HCT116 (cell line): ENCODE measurements around the gene TNFAIP8. TPM values are rescaled to one million over a fixed set of nuclear protein-coding genes. Genes with fewer than 3 reads are reported as not detected.

Source experiments
- ATAC-seq: fragments of 200-7000 bp; cut with Tn5 transposase; 2 replicates; pipeline ENCODE4 v1.9.1; 2020; ENCODE audit warnings: mild to moderate bottlenecking, moderate library complexity
- BruUV-seq: library from RNA; stranded (reverse); fragments of 400-500 nt; replicated peaks from 2 replicates; lab custom pipeline; 2021; lab: Mats Ljungman, UMichigan
- CTCF ChIA-PET: fragments of 300-600 bp; sonication (Branson Sonifier 250); formaldehyde crosslinking; loops from one replicate; lab custom pipeline; 2021; ENCODE audit warnings: antibody characterized with exemption; lab: Charles Lee
- POLR2A ChIA-PET: fragments of 300-600, 350-600 bp; sonication (Branson Sonifier 250); formaldehyde crosslinking; loops from one replicate; lab custom pipeline; 2021; ENCODE audit warnings: antibody characterized with exemption; lab: Charles Lee
- RAD21 ChIA-PET, 2 experiments: fragments of 300-600 bp; sonication (Branson Sonifier 250); formaldehyde crosslinking; loops; one replicate each; lab custom pipeline; 2023; ENCODE audit warnings: low total read pairs in 2 of 2; ENCODE audit not compliant: uncharacterized antibody in 2 of 2, unreplicated experiment in 2 of 2, low non-redundant PET in 1 of 2; lab: Charles Lee
- DNase-seq: peaks from one replicate; pipeline ENCODE4 v3.0.0-alpha.2; 2010; ENCODE audit warnings: low read depth, low spot score
- H2AFZ ChIP-seq: fragments of 200-600 bp; shearing (Covaris generic), sonication (generic); 2 replicates; pipeline ENCODE4 v1.6.1; 2017; ENCODE audit warnings: low read depth, mixed run types, mixed read lengths, antibody characterized with exemption, low read length; ENCODE audit not compliant: poor library complexity, severe bottlenecking
- H3K27ac ChIP-seq: 2 replicates; pipeline ENCODE4 v1.5.1; 2012; ENCODE audit warnings: low read depth, low read length
- H3K27me3 ChIP-seq: fragments of 200-600 bp; sonication (generic); 2 replicates; pipeline ENCODE4 v1.6.1; 2016; ENCODE audit warnings: mixed run types, low read length, mixed read lengths; ENCODE audit not compliant: insufficient read depth
- H3K36me3 ChIP-seq, 2 experiments: fragments of 200-500 bp in 1 of 2; fragments of 200-600 bp in 1 of 2; sonication (Bioruptor generic) in 1 of 2; sonication (generic) in 1 of 2; 2 replicates each; pipeline versions ENCODE4 v1.5.1 to v1.6.1; 2014 to 2016; ENCODE audit warnings: low read length in 2 of 2, inconsistent platforms in 1 of 2, mixed read lengths in 1 of 2, mixed run types in 1 of 2; ENCODE audit not compliant: insufficient read depth in 2 of 2, control insufficient read depth in 1 of 2
- H3K4me1 ChIP-seq, 2 experiments: fragments of 200-600 bp in 1 of 2; sonication (generic) in 1 of 2; 2 replicates each; pipeline versions ENCODE4 v1.5.1 to v1.6.1; 2012 to 2017; ENCODE audit warnings: low read length in 2 of 2, inconsistent platforms in 1 of 2, mild to moderate bottlenecking in 1 of 2, mixed read lengths in 1 of 2, mixed run types in 1 of 2, moderate library complexity in 1 of 2; ENCODE audit not compliant: insufficient read depth in 2 of 2, control insufficient read depth in 1 of 2
- H3K4me2 ChIP-seq: fragments of 200-600 bp; sonication (generic); 2 replicates; pipeline ENCODE4 v1.6.1; 2017; ENCODE audit warnings: mixed run types, low read length, mixed read lengths
- H3K4me3 ChIP-seq, 2 experiments: fragments of 200-600 bp in 1 of 2; sonication (generic) in 1 of 2; replicated peaks in 1 of 2; 2 replicates each; pipeline ENCODE4 v1.5.1; 2011 to 2016; ENCODE audit warnings: low read length in 2 of 2, control low read depth in 1 of 2, low read depth in 1 of 2, mild to moderate bottlenecking in 1 of 2, mixed read lengths in 1 of 2, mixed run types in 1 of 2
- H3K79me2 ChIP-seq: fragments of 200-600 bp; sonication (generic); 2 replicates; pipeline ENCODE4 v1.6.1; 2017; ENCODE audit warnings: mild to moderate bottlenecking, mixed run types, low read length, moderate library complexity, mixed read lengths; ENCODE audit not compliant: insufficient read depth
- H3K9ac ChIP-seq: fragments of 200-600 bp; sonication (generic); 2 replicates; pipeline ENCODE4 v1.6.1; 2016; ENCODE audit warnings: low read length, mixed read lengths
- H3K9me2 ChIP-seq: fragments of 200-600 bp; sonication (generic), shearing (Covaris generic); 2 replicates; pipeline ENCODE4 v1.6.1; 2017; ENCODE audit warnings: mixed run types, mild to moderate bottlenecking, moderate library complexity; ENCODE audit not compliant: insufficient read depth
- H3K9me3 ChIP-seq, 2 experiments: fragments of 200-500 bp in 1 of 2; fragments of 200-600 bp in 1 of 2; sonication (Bioruptor generic) in 1 of 2; sonication (generic) in 1 of 2; 2 replicates each; pipeline ENCODE4 v1.6.1; 2014 to 2017; ENCODE audit warnings: low read length in 2 of 2, mixed read lengths in 2 of 2, inconsistent platforms in 1 of 2, low read depth in 1 of 2, mild to moderate bottlenecking in 1 of 2, mixed run types in 1 of 2, moderate library complexity in 1 of 2; ENCODE audit not compliant: control insufficient read depth in 1 of 2, insufficient read depth in 1 of 2
- H4K20me1 ChIP-seq: fragments of 200-600 bp; sonication (generic), shearing (Covaris generic); 2 replicates; pipeline ENCODE4 v1.6.1; 2017; ENCODE audit warnings: mixed run types, mild to moderate bottlenecking, moderate library complexity; ENCODE audit not compliant: insufficient read depth
- ATF3 ChIP-seq: IDR thresholded peaks from 2 replicates; pipeline ENCODE4 v1.6.1; 2012
- CTCF ChIP-seq, 3 experiments: fragments of 200-600 bp in 1 of 3; sonication (generic) in 1 of 3; IDR thresholded peaks in 2 of 3; conservative IDR thresholded peaks in 1 of 3; 2 replicates each; pipeline ENCODE4 v1.5.1; 2012 to 2017; ENCODE audit warnings: low read depth in 2 of 3, low read length in 2 of 3, antibody characterized with exemption in 1 of 3, borderline replicate concordance in 1 of 3, control low read depth in 1 of 3, mild to moderate bottlenecking in 1 of 3, mixed read lengths in 1 of 3, mixed run types in 1 of 3, moderate library complexity in 1 of 3; ENCODE audit not compliant: insufficient read depth in 1 of 3
- ELF1 ChIP-seq: IDR thresholded peaks from 2 replicates; pipeline ENCODE4 v1.6.1; 2012; ENCODE audit warnings: low read depth, borderline replicate concordance
- POLR2A ChIP-seq: IDR thresholded peaks from 2 replicates; pipeline ENCODE4 v1.7.0; 2011; ENCODE audit warnings: borderline replicate concordance; ENCODE audit not compliant: insufficient read depth, insufficient read length; ENCODE audit errors: extremely low read depth
- POLR2AphosphoS5 ChIP-seq: IDR thresholded peaks from 2 replicates; pipeline ENCODE4 v1.6.1; 2011; ENCODE audit warnings: mild to moderate bottlenecking, low read depth, low read length, moderate library complexity
- SRF ChIP-seq: IDR thresholded peaks from 2 replicates; pipeline ENCODE4 v1.6.1; 2012; ENCODE audit warnings: low read depth
- YY1 ChIP-seq: IDR thresholded peaks from 2 replicates; pipeline ENCODE4 v1.6.1; 2011; ENCODE audit warnings: low read length, low read depth, moderate library complexity, mild to moderate bottlenecking; ENCODE audit not compliant: insufficient replicate concordance; ENCODE audit errors: extremely low read depth
- intact Hi-C: fragments of 100-400 bp; cut with micrococcal nuclease; formaldehyde crosslinking; loops from 2 replicates; pipeline ENCODE4 v1.10.0; 2022
- total RNA-seq: library from RNA; stranded (reverse); gene quantifications from one replicate; pipeline ENCODE4 v1.2.1, GENCODE V29; 2021; ENCODE audit not compliant: unreplicated experiment
- TF ChIP-seq, protein P1 (sequence below): IDR thresholded peaks from 2 replicates; pipeline ENCODE4 v1.6.1; 2012; ENCODE audit warnings: low read depth

Gene TNFAIP8
- total RNA-seq, 1 experiment from 2014 or later, result 18.4 TPM

DNA sequence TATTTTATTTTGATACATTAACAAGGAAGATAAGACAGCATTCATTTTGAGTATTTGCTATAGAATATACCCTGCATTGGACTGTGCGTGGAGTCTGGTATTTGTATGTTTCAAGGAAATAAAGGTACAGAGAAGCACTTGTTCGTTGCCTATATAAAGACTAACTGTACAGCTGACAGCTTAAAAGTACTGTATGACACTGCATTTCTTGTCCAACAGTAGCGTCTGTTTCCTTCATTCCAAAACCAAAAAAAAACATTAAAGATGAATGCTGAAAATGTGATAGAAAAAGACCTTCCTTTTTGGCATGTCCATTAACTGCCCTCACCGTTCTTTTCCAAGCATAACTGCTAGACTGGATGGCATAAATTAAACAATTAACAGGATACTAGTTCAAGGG, 15.3 kb downstream of the TNFAIP8 start:
- ChIA-PET RAD21 (no interaction called here), CTCF (no interaction called here), POLR2A (no interaction called here)
- H3K4me3 ChIP-seq, result no peak overlapping the region
- intact Hi-C loops, result no loop called here
- H3K9ac ChIP-seq, result no peak overlapping the region
- TF ChIP-seq ATF3 (no peak), ELF1 (no peak), YY1 (no peak), SRF (no peak), POLR2AphosphoS5 (no peak), CTCF (IDR thresholded peaks at IDR 0.05 in 2 of 3, conservative IDR thresholded peaks at IDR 0.05 in 1 of 3; ENCODE audit: borderline replicate concordance in 1 of 3, insufficient read depth in 1 of 3, low read depth in 2 of 3, low read length in 2 of 3) (no peak), POLR2A (no peak)
- TF ChIP-seq, protein P1, sequence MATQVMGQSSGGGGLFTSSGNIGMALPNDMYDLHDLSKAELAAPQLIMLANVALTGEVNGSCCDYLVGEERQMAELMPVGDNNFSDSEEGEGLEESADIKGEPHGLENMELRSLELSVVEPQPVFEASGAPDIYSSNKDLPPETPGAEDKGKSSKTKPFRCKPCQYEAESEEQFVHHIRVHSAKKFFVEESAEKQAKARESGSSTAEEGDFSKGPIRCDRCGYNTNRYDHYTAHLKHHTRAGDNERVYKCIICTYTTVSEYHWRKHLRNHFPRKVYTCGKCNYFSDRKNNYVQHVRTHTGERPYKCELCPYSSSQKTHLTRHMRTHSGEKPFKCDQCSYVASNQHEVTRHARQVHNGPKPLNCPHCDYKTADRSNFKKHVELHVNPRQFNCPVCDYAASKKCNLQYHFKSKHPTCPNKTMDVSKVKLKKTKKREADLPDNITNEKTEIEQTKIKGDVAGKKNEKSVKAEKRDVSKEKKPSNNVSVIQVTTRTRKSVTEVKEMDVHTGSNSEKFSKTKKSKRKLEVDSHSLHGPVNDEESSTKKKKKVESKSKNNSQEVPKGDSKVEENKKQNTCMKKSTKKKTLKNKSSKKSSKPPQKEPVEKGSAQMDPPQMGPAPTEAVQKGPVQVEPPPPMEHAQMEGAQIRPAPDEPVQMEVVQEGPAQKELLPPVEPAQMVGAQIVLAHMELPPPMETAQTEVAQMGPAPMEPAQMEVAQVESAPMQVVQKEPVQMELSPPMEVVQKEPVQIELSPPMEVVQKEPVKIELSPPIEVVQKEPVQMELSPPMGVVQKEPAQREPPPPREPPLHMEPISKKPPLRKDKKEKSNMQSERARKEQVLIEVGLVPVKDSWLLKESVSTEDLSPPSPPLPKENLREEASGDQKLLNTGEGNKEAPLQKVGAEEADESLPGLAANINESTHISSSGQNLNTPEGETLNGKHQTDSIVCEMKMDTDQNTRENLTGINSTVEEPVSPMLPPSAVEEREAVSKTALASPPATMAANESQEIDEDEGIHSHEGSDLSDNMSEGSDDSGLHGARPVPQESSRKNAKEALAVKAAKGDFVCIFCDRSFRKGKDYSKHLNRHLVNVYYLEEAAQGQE, result no peak
- no peaks in the 10 kb centered on the region for H3K9me2 ChIP-seq
- no peak overlapping the region for H2AFZ ChIP-seq
- H4K20me1 ChIP-seq, result no peaks in the 10 kb centered on the region
- no TSS peak for BruUV-seq
- H3K27ac ChIP-seq, result no peak overlapping the region
- no peak overlapping the region for H3K4me2 ChIP-seq
- H3K9me3 ChIP-seq, result no peaks in the 10 kb centered on the region
- H3K27me3 ChIP-seq, result no peaks in the 10 kb centered on the region
- no peak for DNase-seq
- no peaks in the 10 kb centered on the region for H3K4me1 ChIP-seq
- ATAC-seq, result no peak
- no peaks in the 10 kb centered on the region for H3K36me3 ChIP-seq
- H3K79me2 ChIP-seq, result no peaks in the 10 kb centered on the region
